Fibroblast of peridontal ligament (primary cell): Measurements from ENCODE around the gene KLHL40.
"Not testable (repeated sequence)": the region's sequence is repeated elsewhere in the genome, so short reads cannot be mapped to it uniquely, and the experiment has no call there.

Source experiments
- DNase-seq: peaks from one replicate; pipeline ENCODE4 v3.0.0-alpha.2; 2010; ENCODE audit errors: extremely low read depth

The KLHL40 gene

DNA sequence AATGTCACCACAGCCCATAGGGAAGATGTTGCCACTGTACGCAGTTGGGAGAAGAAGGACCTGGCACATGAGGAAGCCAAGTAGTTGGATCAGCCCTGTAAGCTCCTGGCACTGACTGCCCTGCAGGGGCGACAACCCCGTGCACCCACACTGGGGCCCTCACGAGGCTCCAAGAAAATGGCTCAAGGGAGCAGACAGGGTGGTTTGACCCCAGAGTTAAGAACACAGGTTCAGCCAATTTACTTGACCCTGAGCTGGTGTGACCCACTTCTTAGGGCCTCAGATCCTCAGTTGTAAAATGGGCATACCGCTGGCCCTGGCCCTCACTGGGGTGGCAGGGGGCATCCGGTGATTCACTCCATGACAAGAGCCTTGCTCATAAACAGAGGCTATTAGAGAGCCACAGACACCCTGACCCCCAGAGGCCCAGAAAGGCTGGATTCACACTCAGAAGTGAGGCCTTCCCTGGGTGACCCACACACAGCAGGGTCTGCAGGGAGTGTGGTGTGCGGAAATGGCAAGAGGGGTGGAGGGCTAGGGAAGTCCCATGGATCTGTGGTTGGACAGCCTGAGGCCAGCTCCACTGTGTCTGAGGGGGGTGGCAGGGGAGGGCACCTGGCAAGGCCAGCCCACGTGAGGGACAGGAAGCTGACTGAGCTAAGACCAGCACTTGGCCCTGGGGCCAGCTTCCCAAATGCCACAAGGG is 19.0 kb downstream of the KLHL40 start:
- no peak for DNase-seq

DNA sequence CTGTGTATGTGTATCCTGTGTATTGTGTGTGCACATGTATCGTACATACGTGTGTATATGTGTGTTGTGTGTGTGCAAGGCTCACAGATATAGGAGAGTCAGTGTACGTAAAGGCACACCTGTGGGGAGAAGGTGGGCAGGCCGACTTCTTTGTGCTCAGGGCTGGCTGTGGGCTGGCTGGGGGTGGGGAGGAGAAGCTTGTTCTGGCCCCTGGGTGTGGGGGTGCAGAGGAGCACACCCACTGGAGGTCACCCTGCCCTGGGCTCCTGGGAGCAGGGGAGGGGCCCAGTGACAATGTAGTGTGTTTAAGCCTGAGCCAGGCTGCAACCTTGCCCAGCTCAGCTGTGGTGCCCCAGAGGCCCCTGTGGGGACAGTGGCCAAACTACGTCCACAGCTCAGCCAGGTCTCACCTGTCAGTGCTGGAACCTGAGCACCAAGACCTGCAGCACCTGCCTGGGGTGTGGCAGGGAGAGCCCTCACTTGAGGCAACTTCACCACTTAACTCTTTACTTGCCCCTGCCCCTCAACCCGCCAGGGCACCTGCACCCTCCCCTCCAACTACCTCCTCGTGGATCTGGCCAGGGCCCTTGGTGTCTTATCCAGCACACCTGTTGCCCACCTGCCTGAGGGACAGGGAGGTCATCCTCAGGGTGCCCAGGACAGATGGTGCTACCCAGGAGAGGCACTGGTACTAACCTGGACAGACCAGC is 19.9 kb downstream of the KLHL40 start:
- DNase-seq, result no peak

DNA sequence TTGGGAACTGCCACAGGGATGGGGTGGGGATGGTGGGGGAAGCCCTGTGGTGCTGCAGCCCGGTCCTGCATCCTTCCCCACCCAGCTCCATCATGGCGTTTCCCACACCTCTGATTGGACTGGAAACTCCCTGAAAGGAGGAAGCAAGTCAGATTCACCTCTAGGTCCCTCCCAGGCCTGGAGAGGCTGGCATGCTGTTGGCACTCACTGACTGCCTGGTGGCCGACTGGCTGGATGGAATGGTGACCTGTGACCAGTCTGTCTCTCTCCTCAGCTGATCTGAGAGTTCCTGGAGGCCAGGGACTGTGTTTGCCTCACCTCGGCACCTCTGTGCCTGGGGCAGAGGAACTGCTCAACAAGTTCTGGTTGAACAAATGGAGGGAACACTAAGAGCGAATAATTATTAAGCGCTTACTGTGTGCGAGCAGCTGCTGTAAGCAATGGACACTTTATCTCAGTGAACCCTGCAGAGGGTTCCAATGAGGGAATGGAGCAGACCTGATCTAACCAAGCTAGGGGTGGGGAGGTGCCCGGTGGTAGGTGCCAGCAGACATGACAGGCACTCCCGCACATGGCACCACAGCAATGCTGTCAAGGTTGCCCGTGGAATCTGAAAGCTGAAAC is 20.7 kb downstream of the KLHL40 start:
- DNase-seq, result no peak

DNA sequence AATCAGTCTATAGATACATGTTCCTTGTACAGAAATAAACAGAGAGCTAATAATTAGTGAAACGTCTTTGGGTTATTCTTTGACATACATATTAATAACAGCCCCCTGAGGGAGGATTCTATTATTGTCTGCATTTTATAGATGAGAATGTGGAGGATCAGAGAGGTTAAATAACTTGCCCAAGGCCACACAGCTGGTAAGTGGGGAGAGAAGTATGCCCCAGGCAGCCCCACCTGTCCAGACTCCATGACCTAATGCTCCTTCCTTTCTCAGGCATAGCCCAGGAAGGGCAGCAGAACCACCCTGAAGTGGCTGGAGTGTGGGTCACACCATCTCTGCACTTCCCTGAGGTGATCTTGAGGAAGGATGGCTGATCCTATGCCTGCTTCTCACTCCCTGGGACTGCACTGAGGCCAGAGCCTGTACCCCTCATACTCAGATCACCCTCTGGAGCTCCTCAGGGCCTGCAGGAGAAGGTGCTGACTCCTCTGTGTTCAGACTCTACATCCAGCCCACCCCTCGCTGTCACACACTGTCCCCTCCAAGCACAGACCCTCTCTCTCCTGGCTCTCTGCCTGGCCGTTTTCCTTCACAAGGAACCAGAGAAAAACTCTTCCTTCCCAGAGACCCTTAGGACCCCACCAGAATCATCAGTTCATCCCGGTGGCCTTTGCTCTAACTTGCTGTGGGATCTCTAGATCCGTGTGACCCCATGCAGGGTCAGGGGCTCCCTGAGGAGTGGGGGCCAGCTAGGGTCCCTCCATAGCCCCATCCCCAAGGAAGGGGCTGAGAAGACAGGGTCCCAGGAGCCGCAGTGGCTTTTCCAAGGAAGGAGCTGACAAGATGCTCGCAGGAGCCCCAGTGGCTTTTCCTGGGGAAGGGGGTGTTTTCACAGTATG is 21.6 kb downstream of the KLHL40 start:
- DNase-seq, result no peak

DNA sequence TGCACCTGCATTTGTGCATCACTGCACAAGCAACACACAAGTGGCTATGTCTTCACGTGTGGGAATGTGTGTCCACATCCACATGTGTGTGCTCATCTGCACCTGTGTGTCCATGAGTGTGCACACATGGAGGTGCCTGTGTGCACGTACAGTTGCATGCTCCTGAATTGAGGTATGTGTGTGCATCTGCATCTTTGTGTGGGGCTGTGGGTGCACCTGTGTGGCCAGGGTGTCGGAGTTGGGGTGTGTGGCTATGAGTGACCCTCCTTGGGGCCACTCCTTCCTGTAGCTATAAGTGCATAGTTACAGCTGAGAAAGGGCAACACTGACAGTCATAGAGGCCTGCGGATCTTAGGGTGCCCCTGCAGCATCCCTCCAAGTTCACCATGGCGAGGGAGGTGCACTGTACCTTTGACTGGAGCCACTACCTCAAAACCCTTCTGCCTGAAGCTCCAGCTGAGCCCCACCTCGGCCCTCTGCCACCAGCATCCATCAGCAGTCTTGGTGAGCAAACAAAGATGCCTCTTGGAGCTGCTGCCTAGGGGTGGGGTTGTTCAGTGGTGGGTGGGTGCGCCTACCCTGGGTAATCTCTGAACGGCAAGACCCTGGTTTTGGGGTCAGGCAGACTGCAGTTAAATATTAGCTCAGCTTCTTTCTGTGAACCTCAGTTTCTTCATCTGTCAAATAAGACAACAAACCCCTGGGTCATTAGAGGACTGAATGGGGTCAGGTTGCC is 22.5 kb downstream of the KLHL40 start:
- DNase-seq, result no peak

DNA sequence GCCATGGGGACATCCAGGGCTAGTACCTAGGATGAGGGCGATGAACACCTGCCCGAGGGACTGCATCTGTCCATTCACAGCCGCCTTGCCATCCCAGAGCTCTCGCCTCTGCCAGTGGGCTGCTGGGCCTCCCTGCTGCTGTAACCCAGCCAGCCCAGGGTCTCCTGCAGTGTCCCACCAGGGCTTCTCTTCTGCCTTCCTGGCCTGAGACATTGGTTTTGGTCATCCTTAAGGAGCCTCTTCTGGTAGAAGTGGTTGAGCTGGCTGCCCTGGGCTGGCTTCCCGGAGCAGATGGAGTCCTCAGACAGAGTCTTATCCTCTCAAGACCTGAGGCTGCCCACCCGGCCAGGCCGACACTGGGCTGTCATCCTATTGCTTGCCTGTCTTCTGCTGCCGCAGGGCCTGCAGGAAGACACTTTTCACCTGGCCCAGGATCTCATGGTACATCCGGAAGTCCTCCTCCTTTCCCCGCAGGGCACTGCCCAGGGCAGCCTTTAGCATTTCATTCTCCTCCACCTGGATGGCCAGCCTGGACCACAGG is 23.3 kb downstream of the KLHL40 start:
- no peak for DNase-seq

DNA sequence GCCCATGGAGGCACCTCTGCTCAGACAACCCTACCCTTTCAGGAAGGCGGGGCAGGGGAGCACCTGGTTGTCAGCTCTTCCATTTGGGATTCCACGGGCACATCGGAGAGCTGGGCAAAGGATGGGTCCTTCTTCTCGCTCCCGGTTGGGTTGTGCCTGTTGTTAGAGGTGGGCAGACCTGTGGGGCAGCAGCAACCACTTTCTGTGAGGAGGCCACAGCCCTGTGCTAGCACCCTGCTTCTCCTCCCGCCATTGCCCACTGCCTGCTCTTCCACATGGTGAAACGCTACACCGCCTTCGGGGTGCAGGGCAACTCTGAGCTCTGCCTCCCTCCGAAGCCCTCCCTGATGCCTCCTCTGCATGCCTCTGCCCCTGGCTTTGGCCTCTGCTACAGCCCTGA is 24.3 kb downstream of the KLHL40 start:
- no peak for DNase-seq

DNA sequence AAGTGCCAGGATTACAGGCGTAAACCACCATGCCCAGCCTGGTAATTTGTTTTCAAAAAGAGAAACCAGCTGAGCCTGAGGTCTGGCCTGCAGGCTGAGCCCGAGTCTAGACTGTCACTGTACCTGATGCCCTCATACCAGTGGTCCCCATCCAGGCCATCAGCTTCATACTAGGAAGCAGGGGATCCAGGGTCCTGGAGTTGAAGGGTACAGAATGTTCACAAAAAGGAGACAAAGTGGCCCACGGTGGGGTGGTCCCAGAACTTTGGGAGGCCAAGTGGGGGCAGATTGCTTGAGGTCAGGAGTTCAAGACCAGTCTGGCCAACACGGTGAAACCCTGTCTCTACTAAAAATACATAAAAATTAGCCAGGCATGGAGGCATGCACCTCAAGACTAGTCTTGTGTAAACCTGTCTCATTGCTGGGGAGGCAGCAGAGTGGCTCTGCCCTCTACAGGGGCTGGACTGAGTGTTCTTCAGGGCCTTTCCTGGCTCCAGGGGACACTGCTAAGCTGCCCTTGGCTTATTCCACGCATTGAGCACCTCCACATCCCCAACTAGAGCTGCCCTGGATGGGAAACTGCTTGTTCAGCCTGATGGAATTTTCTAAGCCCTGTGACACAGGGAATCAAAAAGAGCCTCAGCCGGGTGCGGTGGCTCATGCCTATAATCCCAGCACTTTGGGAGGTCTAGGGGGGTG is 25.1 kb downstream of the KLHL40 start:
- no peak for DNase-seq

DNA sequence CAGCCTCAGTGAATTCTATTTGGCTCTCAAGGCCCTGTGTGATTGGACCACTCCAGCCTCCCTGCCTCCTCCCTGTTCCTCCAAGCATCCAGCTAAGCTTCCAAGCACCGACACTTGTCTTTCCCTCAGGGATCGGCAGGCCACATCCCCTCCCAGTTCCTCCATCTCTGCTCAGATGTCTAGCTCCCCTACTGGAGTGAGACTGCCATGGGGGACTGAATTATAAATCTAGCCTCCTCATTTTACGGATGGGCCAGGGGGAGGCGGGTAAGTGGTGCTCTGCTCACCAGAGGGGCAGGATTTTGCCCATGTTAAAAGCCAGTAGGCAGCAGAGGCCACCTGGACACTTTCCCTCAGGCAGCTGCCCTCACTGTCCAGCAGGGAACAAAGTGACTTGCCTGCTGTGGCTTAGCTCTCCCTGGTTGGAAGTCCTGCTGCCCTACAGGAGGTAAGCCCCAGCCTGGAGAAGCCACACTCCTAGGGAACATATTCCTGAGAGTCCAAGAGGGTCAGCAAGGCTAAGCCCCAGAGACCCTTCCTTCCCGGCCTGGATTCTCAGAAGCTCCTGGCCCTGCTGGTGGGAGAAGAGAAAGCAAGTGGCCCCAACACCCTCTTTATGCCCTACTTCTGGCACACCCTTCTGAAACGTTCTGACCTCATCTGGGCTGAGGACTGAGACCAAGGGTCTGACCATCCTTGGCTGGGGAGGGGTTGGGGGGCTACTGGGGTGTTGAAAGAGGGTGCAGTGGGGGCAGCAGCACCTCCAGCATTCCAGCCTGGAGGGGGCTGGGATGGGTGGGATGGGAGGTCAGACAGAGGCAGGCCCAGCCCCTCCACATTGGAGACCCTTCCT is 26.4 kb downstream of the KLHL40 start:
- no peak for DNase-seq

DNA sequence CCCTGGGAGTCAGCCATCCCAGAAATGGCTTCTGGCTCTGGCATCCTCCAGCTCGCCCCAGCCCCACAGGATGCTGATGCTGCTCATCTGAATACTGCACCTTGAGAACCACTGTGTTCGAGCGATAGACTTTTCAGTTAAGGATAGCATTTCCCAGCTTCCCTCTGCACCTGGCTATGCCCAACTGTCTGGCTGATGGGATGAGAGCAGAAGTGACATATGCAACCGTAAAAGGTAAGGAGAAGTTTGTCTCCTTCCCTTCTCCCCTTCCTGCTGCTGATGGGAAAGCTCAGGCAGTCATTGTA is 27.0 kb downstream of the KLHL40 start:
- DNase-seq, result no peak

DNA sequence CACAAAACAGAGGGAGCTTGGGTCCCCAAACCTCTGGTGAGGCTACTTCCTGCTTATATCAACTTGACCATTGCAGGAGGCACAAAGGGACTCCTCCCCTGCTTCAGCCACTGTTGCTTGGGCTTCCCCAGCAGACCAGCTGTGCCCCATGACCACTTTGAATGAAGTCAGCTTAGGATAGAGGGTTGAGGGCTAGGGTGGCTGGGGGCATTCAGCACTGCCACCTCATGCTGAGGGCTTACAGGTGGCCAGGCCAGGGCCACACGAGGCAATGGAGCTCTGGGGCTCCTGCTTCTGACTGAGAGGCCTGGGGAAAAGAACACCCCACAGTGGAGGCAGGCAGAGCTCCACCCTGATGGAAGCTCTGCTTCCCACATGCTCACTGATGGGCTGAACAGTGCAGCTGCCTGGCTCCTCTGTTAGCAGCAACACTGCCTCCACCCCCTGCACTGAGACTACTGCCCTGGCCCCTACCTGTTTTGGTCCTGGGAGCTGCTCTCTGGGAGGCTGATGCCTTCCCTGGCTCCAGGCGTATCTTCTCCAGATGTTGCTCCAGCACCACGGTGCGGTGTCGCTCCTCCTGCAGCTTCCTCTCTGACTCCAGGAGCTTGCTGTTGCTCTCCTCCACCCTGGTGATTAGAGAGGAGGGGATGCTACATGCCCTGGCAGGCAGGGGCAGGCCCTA is 27.5 kb downstream of the KLHL40 start:
- no peak for DNase-seq

DNA sequence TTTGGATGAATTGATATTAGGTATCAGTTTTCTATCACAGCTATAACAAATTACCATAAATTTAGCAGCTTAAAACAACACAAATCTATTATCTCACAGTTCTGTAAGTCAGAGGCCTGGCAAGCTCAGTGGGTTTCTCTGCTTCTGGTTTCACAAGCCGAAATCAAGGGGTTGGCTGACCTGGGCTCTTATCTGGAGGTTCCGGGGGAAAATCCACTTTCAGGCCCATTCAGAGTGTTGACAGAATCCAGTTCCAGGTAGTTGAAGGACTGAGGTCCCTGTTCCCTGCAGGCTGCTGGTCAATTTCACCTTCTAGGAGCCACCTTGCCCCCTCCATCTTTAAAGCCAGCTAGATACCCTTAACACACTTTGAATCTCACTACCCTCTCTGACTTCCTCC is 28.4 kb downstream of the KLHL40 start:
- no peak for DNase-seq

DNA sequence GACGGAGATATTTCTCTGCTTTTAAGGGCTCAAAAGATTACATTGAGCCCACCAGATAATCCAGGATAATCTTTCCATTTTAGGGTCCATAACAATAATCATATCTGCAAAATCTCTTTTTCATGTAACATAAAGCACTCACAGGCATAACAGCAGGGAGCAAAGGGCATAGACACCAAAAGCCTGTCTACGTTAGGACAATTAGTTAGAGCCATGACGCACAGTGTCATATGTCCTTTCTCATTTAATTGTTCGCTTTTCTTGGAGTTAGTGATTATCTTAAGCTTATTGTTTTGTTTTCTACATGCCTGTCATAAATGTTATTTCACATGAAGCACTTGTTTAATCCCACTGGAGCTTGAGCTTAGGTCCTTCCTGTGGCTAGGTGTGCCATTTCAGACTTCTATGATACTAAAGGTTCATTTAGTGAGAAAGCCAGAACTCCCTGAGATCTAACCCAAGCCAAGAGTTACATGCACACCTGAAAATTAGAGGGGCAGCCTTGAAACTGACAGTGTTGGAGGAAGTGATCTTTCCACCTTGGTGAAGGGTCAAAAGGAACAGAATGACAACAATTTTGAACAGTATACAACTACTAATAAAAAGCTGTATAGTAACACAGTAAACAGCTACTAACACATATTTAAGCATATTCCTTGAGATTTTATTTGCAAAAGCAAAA is 29.0 kb downstream of the KLHL40 start:
- no peak for DNase-seq

DNA sequence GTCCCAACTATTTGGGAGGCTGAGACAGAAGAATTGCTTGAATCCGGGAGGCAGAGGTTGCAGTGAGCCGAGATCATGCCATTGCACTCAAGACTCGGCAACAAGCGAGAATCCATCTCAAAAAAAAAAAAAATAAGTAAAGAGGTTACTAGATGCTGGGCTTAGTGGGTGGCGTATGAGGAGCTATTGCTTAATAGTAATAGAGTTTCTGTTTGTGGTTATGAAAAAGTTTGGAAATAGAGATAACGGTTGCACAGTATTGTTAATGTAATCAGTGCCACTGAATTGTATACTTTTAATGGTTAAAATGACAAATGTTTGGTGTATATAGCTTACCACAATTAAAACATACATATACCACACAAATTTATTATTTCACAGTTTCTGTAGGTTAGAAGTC is 32.0 kb downstream of the KLHL40 start:
- DNase-seq, result no peak

DNA sequence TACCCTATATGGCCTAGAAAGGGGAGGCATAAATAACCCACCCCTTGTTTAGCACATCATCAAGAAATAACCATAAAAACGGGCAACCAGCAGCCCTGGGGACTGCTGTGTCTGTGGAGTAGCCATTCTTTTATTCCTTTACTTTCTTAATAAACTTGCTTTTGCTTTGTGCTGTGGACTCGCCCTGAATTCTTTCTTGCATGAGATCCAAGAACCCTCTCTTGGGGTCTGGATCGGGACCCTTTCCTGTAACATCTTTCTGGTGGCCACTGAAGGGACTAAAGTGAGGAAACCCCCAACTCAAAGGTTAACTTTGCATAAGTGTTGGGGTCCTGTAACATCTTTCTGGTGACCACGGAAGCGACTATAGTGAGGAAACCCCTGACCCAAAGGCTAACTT is 33.0 kb downstream of the KLHL40 start:
- no peak for DNase-seq

DNA sequence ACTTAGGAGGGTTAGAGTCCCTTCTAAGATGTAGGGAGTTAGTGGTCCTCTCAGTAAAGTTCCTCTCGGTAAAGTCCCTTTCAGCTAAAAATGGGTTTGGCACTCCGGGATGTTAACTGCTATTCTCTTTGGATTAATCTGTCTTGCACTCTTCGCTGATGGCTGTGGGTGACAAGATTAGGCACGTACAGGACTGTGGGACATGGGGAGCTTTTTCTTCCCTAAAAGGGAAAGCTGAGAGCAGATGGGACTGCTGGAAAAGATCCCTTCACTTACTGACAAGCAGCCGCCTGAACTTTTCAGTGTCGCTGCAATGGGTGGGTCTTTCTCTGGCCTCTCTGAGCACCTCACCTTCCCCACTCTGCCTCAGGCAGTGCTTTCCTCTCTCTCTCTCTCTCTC is 33.7 kb downstream of the KLHL40 start:
- DNase-seq, result no peak

DNA sequence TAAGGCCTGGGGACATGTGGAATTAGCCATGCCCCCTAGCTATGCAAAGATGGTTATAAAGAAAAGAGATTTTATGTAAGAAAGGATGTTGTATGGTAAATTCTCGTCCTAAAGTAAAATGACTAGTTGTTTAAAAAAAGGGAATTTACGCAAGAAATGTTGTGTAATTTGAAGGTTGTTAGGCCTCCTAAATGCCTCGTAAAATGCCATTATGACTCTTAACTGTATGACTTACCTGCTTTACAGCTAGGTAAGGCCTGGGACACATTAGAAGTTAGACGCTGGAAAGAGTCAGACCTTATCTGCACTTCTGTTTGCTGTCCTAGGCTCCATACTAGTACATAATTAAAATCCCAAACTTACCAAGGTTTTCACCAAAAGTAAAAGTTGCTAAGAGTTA is 34.8 kb downstream of the KLHL40 start:
- no peak for DNase-seq

DNA sequence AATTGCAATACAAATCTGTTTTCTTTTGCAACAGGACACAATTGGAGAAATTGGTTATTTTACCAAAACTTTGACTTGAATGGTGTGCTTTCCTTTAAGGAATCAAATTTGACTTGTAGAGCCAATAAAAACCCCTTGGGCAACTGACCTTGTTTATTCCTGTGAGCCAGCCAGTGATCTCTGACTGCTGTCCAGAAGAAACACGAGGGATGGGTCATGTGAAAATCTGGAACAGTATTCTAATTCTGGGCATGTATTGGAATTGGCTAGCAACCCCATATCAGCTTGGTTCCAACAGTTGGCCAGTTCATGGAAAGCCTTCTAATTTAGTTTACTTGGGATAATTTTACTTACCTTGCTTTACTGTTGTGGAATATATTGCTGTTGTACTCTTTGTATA is 36.4 kb downstream of the KLHL40 start:
- peak; percentile 13 for DNase-seq

DNA sequence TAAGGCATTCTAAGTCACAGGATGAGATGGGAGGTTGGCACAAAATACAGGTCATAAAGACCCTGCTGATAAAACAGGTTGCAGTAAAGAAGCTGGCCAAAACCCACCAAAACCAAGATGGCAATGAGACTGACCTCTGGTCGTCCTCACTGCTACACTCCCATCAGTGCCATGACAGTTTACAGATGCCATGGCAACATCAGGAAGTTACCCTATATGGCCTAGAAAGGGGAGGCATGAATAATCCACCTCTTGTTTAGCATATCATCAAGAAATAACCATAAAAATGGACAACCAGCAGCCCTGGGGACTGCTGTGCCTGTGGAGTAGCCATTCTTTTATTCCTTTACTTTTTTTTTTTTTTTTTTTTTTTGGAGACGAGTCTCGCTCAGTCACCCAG is 37.1 kb downstream of the KLHL40 start:
- not testable (repeated sequence) for DNase-seq
